GM21367 (cell line): ENCODE measurements around the gene ETNPPL.

Experiments
- ATAC-seq: cut with Tn5 transposase; IDR thresholded peaks from one replicate; pipeline ENCODE4 v1.9.1; 2021; ENCODE audit not compliant: unreplicated experiment

ETNPPL gene

DNA sequence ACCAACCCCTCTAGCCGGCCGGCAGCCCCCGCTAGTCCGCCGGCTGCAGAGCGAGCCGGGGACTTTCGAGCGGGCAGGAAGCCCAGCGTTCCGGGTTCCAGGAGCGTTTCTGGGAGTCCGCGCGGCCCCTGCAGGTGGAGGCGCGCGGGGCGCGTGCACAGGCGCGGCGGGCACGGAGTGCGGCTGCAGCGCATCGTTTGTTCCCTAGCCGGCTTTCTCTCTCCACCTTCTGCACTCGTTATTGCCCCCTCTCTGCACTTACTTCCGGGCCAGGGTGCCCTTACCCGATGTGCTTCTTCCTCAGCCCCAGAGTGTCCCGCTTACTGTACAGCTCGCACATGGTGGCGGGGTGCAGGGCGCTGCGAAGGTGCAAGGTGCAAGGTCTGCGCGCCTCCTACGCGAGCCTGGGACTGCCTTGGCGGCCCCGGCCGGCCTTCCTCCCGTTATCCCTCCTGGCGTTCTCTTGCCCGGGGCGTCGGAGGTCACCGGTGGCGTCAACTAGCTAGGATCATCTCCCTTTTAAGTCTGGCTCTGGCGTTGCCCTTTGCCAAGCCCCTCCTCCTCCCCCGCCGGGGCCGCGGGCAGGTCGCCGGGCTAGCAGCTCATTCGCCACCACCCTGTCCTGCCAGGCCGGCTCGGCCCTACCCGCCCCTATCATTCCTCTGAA, at the start of gene ETNPPL:
TSS of gene ETNPPL (minus strand) at position 495 of the 667 bp plus-strand sequence. CDS start at position 340, 155 bp downstream.
- no peak for ATAC-seq

DNA sequence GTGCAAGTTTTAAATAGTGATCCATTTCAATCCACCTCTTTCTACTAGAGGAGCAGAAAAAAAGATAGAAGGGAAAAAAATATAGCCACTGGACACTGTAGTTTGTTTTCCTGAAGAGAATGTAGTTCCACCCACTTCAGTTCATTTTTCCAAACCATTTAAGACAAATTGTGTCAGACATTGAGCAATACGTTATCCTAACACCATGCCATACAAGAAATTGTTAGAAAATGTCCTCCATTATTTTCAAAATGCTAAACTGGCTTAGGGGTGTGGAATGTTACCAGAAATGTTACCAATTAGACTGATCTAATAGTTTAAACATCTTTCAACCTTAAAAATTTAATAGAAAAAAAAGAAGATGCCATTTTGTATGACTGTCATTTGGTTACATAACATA, 48.6 kb upstream of the ETNPPL start:
- ATAC-seq = no peak

GRCh38 chr4:108810087-108810486, 47.2 kb upstream of the ETNPPL start:
- ATAC-seq = no peak

DNA sequence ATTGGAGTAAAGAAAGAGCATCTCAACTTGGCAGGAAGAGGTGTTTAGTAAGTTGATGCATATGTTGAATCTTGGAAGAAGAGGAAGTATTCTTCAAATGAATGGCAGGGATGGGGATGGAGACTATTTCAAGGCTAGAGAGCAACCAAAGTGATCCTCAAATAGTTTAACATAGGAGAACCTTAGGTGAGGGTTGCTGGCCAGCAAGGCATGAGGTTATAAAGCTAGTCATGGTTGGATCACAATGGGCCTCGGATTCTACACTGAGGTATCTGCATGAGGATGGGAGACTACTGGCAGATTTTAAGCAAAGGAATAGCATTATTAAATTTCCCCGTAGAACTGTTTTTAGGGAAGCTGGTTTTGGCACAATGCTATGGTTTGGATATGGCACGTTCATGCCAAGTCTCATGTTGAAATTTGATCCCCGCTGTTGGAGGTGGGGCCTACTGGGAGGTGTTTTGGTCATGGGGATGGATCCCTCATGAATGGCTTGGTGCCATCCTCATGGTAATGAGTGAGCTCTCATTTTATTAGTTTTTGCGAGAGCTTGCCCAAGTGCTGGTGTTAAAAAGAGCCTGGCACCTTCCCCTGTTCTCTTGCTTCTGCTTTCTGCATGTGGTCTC, 41.9 kb upstream of the ETNPPL start:
- ATAC-seq = no peak

- ATAC-seq = no peak
These were observed 36.5 kb upstream of the ETNPPL start for GRCh38 chr4:108799306-108799705.

GRCh38 chr4:108796173-108796572, 33.3 kb upstream of the ETNPPL start:
- no peak for ATAC-seq

- no peak for ATAC-seq
These were observed 32.9 kb upstream of the ETNPPL start for GRCh38 chr4:108795733-108796132.

- no peak for ATAC-seq
These were observed 31.3 kb upstream of the ETNPPL start for GRCh38 chr4:108794136-108794535.

DNA sequence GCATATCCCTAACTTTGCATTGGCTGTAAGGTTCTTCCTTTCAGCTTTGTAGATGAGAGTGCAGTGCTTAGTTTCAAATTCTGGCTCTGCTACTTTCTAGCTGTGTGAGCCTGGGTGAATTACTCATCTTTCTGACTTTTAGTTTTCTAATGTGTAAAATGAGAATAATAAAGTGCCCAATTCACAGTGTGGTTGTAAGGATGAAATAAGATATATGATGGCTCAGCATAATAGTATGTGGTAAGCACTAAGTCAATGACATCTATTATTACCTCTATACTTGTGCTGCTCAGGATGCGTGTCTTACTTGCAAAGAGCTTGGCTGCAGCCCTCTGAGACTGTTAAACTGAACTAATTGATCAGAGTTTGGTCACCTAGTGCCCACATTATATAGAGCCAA, 30.6 kb upstream of the ETNPPL start:
- ATAC-seq = no peak

DNA sequence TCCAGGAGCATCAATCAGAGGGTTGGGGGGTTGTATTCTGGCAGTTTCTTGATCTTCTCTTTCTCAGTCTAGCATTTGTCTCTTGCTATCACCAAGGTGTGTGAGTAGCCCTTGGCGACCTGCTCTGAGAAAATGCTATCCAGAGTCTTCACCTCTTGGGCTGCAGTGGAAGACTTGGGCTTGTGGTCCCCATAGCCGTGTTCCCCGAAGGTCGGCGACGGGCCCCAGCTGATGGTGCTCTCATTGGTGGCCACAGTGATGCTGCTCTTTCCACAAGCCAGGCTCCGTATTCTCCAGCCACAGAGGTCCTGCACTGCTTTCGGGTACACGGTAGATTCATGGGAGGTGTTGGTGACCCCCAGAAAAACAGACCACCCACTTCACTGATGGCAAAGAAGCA, 25.9 kb upstream of the ETNPPL start:
- no peak for ATAC-seq

DNA sequence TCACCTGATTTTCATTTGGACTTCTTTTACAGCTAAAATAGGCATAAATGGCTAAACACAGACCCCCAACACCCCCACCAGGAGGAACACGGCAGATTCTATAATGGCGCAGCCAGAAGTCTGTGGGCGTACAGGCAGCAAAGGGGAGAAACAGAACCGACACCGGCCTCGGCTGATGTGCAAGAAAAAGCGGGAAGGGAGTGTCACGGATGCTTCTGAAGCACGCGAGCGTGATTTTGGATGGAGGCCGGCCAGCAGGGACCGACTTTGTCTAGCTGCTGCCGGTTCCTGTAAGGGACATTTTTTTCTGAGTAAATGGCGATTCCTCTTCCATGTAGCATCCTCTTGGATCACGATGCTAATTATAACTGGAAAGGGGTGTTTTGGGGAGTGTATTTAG, 24.9 kb upstream of the ETNPPL start:
- no peak for ATAC-seq

DNA sequence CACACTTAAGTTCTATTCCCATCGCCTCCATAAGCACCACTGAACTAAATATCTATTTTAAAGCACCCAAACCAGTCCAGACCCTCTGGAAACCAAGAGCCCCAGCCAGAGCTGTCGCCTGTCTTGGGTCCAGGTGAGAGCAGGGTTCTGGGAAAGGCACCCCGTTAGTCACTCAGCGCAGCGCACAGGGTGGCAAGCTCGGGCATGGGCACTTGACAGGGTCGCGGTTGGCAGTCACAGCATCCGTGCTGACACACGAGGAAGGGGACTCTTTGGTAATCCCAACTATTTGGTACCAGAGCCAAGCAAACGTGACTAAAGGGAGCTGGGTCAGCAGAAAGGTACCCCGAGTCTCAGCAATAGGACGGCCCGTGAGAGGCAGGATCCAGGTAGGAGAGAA, 24.3 kb upstream of the ETNPPL start:
- no peak for ATAC-seq

- ATAC-seq = no peak
These were observed 23.5 kb upstream of the ETNPPL start for GRCh38 chr4:108786351-108786750.

- ATAC-seq = no peak
These were observed 21.0 kb upstream of the ETNPPL start for GRCh38 chr4:108783665-108784463.

GRCh38 chr4:108779958-108780357, 17.1 kb upstream of the ETNPPL start:
- no peak for ATAC-seq

DNA sequence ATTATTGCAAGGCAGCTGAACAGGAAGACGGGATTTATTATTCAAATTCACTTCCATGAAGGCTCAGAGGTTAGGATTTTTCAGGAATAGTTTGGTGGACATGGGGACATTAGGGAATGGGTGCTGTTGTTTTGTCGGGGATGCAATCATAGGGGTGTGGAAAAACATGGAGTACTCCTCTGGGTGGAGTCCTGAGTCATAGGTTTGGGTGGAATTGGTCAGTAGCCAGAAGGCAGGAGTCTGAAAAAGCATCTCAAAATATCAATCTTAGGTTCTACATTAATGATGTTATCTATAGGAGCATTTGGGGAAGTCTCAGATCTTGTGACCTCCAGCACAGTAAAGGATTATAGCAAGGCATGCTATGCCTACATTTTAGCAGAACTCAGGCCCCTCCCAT, 14.5 kb upstream of the ETNPPL start:
- no peak for ATAC-seq

DNA sequence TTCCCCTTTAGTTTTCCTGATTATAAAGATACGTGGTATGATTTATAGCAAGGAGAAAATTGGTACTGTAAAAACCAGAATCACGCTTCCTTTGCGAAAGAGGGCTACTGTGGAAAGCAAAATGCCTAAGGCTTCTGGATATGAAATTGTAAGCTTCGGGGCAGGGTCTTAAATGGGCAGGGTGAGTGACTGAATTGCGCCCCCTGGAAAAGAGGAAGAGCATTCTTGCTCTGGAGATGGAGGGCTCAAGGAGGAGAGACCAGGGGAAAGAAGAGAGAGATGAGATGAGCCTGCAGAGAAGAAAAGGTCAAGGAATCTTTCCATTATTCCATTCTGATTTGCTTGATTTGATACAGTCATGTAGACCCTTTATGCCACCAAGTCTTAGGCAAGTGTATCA, 13.1 kb upstream of the ETNPPL start:
- no peak for ATAC-seq

- no peak for ATAC-seq
These were observed 12.1 kb upstream of the ETNPPL start for GRCh38 chr4:108774809-108775530.

GRCh38 chr4:108772402-108772801, 9.5 kb upstream of the ETNPPL start:
- no peak for ATAC-seq

GRCh38 chr4:108766058-108766457, 3.2 kb upstream of the ETNPPL start:
- ATAC-seq = no peak

- no peak for ATAC-seq
These were observed 1.1 kb upstream of the ETNPPL start for GRCh38 chr4:108763986-108764385.

DNA sequence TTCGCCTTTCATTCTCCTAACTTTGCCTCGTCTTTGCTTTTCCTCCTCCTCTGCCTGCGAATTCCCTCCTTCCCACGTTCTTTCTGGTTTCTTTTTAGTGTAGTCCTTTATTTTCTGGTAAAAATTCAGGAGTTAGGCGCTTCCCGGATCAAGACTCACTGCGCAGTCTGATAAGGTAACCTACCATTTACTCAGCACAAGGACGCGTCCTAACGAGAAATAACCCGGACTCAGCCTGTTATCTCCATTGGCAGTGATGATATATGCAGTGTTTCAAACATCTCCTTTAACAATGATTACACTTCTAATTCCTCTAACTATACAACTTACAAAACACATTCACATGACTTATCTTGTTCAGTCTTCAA, 357 bp upstream of the ETNPPL start:
- no peak for ATAC-seq
